GM15510 (cell line): ENCODE data around the gene APOL5.

Source experiments
- POLR2A ChIP-seq: IDR thresholded peaks from 3 replicates; pipeline ENCODE4 v1.6.1; 2011; ENCODE audit warnings: borderline replicate concordance; ENCODE audit not compliant: insufficient read length; ENCODE audit errors: extremely low read depth

The APOL5 gene, protein sequence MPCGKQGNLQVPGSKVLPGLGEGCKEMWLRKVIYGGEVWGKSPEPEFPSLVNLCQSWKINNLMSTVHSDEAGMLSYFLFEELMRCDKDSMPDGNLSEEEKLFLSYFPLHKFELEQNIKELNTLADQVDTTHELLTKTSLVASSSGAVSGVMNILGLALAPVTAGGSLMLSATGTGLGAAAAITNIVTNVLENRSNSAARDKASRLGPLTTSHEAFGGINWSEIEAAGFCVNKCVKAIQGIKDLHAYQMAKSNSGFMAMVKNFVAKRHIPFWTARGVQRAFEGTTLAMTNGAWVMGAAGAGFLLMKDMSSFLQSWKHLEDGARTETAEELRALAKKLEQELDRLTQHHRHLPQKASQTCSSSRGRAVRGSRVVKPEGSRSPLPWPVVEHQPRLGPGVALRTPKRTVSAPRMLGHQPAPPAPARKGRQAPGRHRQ

DNA sequence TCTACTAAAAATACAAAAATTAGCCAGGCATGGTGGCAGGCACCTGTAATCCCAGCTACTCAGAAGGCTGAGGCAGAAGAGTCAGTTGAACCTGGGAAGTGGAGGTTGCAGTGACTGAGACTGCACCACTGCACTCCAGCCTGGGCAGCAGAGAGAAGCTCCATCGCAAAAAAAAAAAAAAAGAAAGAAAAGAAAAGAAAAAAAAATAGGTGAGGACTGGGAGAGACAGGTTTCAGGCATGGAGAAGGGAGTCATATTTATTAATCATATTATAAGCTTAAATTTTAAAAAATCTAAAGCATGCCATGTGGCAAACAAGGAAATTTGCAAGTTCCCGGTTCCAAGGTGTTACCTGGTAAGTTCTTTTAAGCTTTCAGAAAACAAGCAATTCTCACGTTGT is at the start of gene APOL5:
Gene APOL5 (plus strand): TSS at position 301 of the 400 bp plus-strand sequence. CDS start 0 bp downstream, at position 301.
- TF ChIP-seq POLR2A = no peak

DNA sequence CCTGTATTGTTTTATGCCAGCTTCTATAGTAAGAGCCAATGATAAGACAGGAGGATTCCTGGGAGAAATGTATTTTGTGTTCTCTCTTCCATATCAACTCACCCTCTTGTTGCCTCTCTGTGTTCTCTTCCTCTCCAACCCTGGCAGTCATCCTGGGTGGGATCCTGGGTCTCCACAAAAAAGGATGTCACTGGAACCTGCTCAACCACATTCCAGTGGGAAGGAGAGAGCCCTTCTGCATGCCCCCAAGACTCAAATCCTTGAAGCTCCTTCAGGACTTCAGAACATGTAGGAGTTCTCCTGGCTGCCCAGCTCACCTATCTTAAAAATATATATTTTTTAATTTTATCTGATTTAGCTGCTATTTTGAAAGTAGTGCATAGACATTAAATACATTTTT is 43.3 kb upstream of the APOL5 start:
- TF ChIP-seq POLR2A = no peak

DNA sequence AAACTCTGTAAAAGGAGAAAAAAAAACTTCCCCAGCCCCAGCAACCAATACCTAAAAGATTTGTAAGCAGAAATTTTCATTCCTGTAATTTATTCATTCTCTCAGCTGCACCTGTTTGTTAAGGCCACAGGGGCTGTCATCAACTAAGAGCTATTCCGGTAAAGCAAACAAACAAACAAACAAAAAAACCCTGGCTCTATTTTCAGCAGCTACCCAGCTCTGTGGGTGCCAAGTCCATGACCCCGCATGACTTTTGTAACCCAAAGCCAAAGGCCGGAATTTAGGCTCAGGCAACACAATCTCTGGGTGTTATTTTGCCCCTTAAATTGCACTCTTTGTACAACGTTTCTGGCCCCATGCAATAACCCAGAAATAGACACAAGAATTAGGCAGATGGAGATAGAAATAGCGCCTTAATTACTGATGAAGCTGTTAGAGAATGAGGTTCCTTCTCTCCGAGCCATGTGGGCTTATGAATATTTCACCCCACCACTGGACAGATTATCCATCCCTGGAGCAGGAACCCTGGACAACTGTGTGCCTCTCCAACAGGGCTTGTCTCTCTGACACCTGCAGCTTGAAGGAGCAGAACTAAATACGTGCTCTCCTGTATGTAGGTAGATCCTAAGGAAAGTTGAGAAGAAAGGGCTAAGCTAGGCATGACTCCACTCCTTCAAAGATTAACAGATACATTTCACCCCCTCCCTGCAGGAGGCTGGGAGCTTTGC is 40.0 kb upstream of the APOL5 start:
- TF ChIP-seq POLR2A = no peak

DNA sequence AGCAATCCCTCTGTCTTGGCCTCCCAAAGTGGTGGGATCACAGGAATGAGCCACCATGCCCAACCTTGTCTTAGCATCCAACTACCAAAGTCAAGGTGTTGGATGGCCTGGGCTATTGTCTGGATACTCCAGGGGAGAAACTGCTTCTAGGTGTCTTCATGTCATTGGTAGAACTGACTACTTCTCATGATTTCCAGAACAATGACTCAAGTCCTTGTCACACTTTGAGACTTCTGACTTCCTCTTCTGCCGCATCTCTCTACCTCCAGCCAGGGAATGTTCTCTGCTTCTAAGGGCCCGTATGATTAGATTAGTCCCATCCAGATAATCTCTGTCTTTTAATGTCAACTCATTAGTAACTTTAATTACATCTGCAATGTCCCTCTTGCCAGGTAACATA is 38.8 kb upstream of the APOL5 start:
- no peak for TF ChIP-seq POLR2A

DNA sequence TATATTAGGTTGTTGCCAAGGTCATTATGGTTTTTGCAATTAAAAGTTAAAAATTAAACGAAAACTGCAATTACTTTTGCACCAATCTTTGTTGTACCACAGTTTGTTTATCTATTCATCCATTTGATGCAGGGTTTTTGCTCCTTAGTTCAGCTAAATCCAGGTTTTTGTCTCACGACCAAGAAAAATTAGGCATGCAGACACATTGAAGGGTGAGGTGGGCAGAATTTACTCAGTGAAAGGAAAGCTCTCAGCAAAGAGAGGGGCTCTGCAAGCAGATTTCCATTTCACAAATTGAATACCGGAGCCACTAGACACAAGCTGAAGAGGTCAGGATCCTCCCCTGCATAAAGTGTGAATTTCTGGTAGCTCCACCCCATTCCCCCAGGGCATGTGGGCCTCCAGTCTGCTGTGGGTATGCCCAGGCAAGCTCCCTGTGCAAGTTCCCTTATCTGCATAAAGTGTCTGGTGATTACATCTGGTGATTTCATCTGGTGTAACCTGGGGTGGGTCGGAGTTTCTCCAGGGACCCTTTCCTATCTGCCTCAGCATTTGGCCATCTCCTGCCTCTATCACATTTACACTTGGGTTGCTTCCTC is 36.1 kb upstream of the APOL5 start:
- TF ChIP-seq POLR2A = no peak

DNA sequence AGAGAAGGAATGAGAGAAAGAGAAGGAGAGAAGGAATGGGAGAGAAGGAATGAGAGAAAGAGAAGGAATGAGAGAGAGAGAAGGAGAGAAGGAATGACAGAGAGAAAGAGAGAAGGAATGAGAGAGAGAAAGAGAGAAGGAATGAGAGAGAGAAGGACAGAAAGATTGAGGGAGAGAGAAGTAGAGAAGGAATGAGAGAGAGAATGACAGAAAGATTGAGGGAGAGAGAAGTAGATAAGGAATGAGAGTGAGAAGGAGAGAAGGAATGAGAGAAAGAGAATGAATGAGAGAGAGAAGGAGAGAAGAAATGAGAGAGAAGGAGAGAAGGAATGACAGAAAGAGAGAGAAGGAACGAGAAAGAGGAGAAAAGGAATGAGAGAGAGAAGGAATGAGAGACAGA is 34.1 kb upstream of the APOL5 start:
- no peak for TF ChIP-seq POLR2A

- no peak for TF ChIP-seq POLR2A
Measured at GRCh38 chr22:35684270-35684700, 33.4 kb upstream of the APOL5 start.

DNA sequence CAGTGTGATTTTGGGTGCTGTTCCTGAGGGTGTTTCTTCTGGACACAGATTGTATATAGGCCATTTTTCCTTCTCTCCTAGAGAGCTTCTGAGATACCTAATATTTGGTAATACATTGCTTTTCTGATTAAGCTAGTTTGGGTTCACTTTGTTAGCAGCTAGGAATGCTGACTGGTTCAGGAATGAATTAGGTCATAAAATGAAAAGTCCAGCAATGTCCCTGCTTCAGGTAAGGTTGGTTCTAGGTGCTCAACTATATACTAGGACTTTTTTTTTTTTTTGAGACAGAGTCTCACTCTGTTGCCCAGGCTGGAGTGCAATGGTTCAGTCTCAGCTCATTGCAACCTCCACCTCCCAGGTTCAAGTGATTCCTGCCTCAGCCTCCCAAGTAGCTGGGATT is 32.9 kb upstream of the APOL5 start:
- TF ChIP-seq POLR2A = no peak

- TF ChIP-seq POLR2A = no peak
Measured at GRCh38 chr22:35685731-35686130, 31.9 kb upstream of the APOL5 start.

DNA sequence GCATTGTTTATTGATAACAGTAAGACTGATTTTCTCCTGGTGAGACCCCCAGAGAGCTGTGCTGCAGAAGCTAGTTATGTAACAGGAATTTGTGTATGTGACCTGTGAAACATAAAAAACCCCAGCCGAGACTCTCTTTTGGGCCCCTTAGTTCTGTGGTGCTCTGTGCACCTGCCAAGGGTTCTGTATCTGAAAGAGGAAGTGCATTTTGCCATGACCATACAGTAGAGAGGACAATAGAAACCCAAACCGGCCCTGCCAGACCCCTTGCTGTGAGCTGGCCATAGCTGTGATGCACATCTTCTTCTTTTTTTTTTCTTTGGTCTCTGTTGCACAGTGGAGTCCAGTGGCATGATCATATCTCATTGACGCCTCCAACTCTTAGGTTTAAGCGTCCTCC is 31.4 kb upstream of the APOL5 start:
- TF ChIP-seq POLR2A = no peak

GRCh38 chr22:35687461-35687860 is 30.2 kb upstream of the APOL5 start:
- no peak for TF ChIP-seq POLR2A

GRCh38 chr22:35688913-35689675 is 28.6 kb upstream of the APOL5 start:
- no peak for TF ChIP-seq POLR2A

DNA sequence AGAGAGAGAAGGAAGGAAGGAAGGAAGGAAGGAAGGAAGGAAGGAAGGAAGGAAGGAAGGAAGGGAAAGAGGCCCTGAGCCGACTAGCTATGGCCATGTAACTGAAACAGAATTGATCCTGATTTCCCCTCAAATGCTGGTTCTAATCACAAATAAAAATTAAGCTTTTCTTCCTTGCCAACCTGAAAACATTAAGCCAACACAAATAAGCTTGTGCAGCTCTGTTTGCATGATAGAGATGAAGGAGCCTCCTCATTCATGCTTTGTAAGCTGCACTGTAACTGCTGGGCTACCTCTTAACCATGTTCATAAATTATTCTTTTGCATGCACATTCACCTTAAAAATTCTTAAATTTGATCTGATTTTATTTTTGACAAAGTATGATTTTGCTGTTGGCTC is 27.7 kb upstream of the APOL5 start:
- TF ChIP-seq POLR2A = no peak

DNA sequence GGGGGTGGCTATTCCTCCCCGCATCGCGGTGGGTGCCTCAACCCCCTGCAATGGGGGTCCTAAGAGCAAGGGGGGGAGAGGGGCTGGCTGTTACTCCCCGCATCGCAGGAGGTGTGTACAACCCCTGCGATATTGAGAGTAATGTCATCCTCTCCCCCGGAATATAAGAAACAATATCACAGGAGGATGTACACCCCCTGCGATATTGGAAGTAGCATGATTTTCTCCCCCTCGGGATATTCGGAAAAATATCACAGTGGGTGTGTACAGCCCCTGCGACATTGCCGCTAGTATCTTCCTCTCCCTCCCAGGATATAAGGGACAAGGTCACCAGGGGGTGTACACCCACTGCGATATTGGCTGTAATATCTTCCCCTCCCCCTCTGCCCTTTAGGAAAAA is 22.5 kb upstream of the APOL5 start:
- no peak for TF ChIP-seq POLR2A

- no peak for TF ChIP-seq POLR2A
Measured at GRCh38 chr22:35697142-35697541, 20.5 kb upstream of the APOL5 start.

- no peak for TF ChIP-seq POLR2A
Measured at GRCh38 chr22:35703861-35704584, 13.6 kb upstream of the APOL5 start.
